ENCODE results near the gene PARD3.

GRCh38 chr10:34746094-34746493, 69.0 kb downstream of the PARD3 start:
- TF ChIP-seq, protein P1, sequence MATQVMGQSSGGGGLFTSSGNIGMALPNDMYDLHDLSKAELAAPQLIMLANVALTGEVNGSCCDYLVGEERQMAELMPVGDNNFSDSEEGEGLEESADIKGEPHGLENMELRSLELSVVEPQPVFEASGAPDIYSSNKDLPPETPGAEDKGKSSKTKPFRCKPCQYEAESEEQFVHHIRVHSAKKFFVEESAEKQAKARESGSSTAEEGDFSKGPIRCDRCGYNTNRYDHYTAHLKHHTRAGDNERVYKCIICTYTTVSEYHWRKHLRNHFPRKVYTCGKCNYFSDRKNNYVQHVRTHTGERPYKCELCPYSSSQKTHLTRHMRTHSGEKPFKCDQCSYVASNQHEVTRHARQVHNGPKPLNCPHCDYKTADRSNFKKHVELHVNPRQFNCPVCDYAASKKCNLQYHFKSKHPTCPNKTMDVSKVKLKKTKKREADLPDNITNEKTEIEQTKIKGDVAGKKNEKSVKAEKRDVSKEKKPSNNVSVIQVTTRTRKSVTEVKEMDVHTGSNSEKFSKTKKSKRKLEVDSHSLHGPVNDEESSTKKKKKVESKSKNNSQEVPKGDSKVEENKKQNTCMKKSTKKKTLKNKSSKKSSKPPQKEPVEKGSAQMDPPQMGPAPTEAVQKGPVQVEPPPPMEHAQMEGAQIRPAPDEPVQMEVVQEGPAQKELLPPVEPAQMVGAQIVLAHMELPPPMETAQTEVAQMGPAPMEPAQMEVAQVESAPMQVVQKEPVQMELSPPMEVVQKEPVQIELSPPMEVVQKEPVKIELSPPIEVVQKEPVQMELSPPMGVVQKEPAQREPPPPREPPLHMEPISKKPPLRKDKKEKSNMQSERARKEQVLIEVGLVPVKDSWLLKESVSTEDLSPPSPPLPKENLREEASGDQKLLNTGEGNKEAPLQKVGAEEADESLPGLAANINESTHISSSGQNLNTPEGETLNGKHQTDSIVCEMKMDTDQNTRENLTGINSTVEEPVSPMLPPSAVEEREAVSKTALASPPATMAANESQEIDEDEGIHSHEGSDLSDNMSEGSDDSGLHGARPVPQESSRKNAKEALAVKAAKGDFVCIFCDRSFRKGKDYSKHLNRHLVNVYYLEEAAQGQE (IDR thresholded peaks at IDR 0.05; ENCODE audit: insufficient read depth in 1 of 2, low read depth in 2 of 2, low read length in 2 of 2), result no peak
- TF ChIP-seq FOXP2 (optimal IDR thresholded peaks at IDR 0.05; ENCODE audit: borderline replicate concordance, extremely low read depth, extremely low read length, insufficient read depth), result no peak
- no peak for TF ChIP-seq TAF1 (IDR thresholded peaks at IDR 0.05; ENCODE audit: borderline replicate concordance, insufficient read depth, low read length)
- no peak for TF ChIP-seq POLR2AphosphoS5 (IDR thresholded peaks at IDR 0.05; ENCODE audit: low read depth, low read length)
- no peak for TF ChIP-seq SIN3A (IDR thresholded peaks at IDR 0.05; ENCODE audit: borderline replicate concordance, insufficient read depth, low read length)
